H1 (cell line): ENCODE results near the gene CAMK2D. TPM values are rescaled to one million over a fixed set of nuclear protein-coding genes. Genes with fewer than 3 reads are reported as not detected.
A peak's percentile ranks its signal among the peaks of the same experiment; 100 is the strongest.

ENCODE experiments used
- CTCF ChIA-PET: fragments of 300-600 bp; sonication (Branson Sonifier 250); formaldehyde crosslinking; loops from one replicate; lab custom pipeline; 2021; ENCODE audit not compliant: partially characterized antibody; lab: Charles Lee
- POLR2A ChIA-PET: fragments of 300-600 bp; sonication (Branson Sonifier 250); formaldehyde crosslinking; loops from one replicate; lab custom pipeline; 2021; ENCODE audit warnings: inconsistent platforms; ENCODE audit not compliant: partially characterized antibody; lab: Charles Lee
- DNase-seq, 2 experiments: peaks; one replicate each; pipeline versions ENCODE4 v3.0.0 to v3.0.0-alpha.2; 2010 to 2022; ENCODE audit warnings: low spot score in 2 of 2, low read depth in 1 of 2, mixed read lengths in 1 of 2
- FAIRE-seq: peaks from 2 replicates; lab custom pipeline; 2011; peaks lifted over from hg19 to GRCh38; lab: Jason Lieb, UNC
- H2AFZ ChIP-seq: 2 replicates; pipeline ENCODE4 v1.8.1; 2012; ENCODE audit warnings: low read length, inconsistent platforms
- H2AK5ac ChIP-seq: 2 replicates; pipeline ENCODE4 v1.6.1; 2013; ENCODE audit warnings: low read depth, low read length
- H2BK120ac ChIP-seq: replicated peaks from 2 replicates; pipeline ENCODE3; 2013; ENCODE audit warnings: low read depth, low read length, inconsistent platforms
- H2BK12ac ChIP-seq: 2 replicates; pipeline ENCODE4 v1.6.1; 2013; ENCODE audit warnings: low read depth, low read length
- H2BK15ac ChIP-seq: 2 replicates; pipeline ENCODE4 v1.6.1; 2013; ENCODE audit warnings: low read length
- H2BK20ac ChIP-seq: 2 replicates; pipeline ENCODE4 v1.6.1; 2013; ENCODE audit warnings: low read length
- H2BK5ac ChIP-seq: 2 replicates; pipeline ENCODE4 v1.6.1; 2013; ENCODE audit warnings: low read depth, low read length
- H3K14ac ChIP-seq: 2 replicates; pipeline ENCODE4 v1.6.1; 2013; ENCODE audit warnings: inconsistent platforms; ENCODE audit not compliant: insufficient read length
- H3K18ac ChIP-seq: 2 replicates; pipeline ENCODE4 v1.6.1; 2013; ENCODE audit warnings: low read length; ENCODE audit errors: extremely low read depth
- H3K23ac ChIP-seq: 2 replicates; pipeline ENCODE4 v1.6.1; 2013; ENCODE audit warnings: inconsistent platforms; ENCODE audit not compliant: insufficient read length
- H3K23me2 ChIP-seq: 2 replicates; pipeline ENCODE4 v1.6.1; 2013; ENCODE audit warnings: low read depth, low read length
- H3K27ac ChIP-seq: 2 replicates; pipeline ENCODE4 v1.6.1; 2011; ENCODE audit warnings: low read depth, low read length, inconsistent platforms
- H3K27me3 ChIP-seq, 4 experiments: replicated peaks in 1 of 4; 1 replicate in 1 of 4; 2 replicates in 3 of 4; pipeline versions ENCODE4 v1.6.1 to v1.8.1; 2011 to 2013; ENCODE audit warnings: low read length in 3 of 4, mild to moderate bottlenecking in 3 of 4, inconsistent platforms in 2 of 4, mixed read lengths in 2 of 4, moderate library complexity in 1 of 4; ENCODE audit not compliant: control insufficient read depth in 3 of 4, insufficient read depth in 3 of 4; ENCODE audit errors: extremely low read depth in 1 of 4
- H3K36me3 ChIP-seq, 4 experiments: 2 replicates each; pipeline versions ENCODE4 v1.6.1 to v1.8.1; 2011 to 2013; ENCODE audit warnings: mild to moderate bottlenecking in 4 of 4, low read length in 3 of 4, moderate library complexity in 2 of 4, control low read depth in 1 of 4, inconsistent platforms in 1 of 4; ENCODE audit not compliant: insufficient read depth in 4 of 4, control insufficient read depth in 2 of 4
- H3K4ac ChIP-seq: replicated peaks from 2 replicates; pipeline ENCODE3; 2013; ENCODE audit warnings: low read length, low read depth, mixed read lengths, inconsistent platforms; ENCODE audit not compliant: insufficient read length
- H3K4me1 ChIP-seq, 4 experiments: replicated peaks in 1 of 4; 1 replicate in 1 of 4; 2 replicates in 3 of 4; pipeline versions ENCODE4 v1.6.1 to v1.8.1; 2011 to 2013; ENCODE audit warnings: low read length in 3 of 4, inconsistent platforms in 2 of 4, mixed read lengths in 1 of 4; ENCODE audit not compliant: insufficient read depth in 4 of 4, control insufficient read depth in 3 of 4
- H3K4me2 ChIP-seq, 2 experiments: 2 replicates each; pipeline versions ENCODE4 v1.6.1 to v1.8.1; 2011 to 2013; ENCODE audit warnings: low read depth in 2 of 2, low read length in 2 of 2, control low read depth in 1 of 2, inconsistent platforms in 1 of 2, mild to moderate bottlenecking in 1 of 2; ENCODE audit not compliant: insufficient read depth in 1 of 2
- H3K4me3 ChIP-seq, 4 experiments: fragments of 200-600, 300-600 bp in 1 of 4; sonication (generic), shearing (Covaris generic), sonication (Bioruptor Twin) in 1 of 4; 2 replicates each; pipeline versions ENCODE4 v1.5.1 to v1.8.1; 2011 to 2016; ENCODE audit warnings: low read length in 4 of 4, low read depth in 3 of 4, control low read depth in 2 of 4, inconsistent platforms in 2 of 4, mild to moderate bottlenecking in 2 of 4, mixed read lengths in 1 of 4, moderate library complexity in 1 of 4; ENCODE audit not compliant: insufficient read depth in 2 of 4; ENCODE audit errors: extremely low read depth in 1 of 4
- H3K56ac ChIP-seq: replicated peaks from 2 replicates; pipeline ENCODE3; 2013; ENCODE audit warnings: low read depth, mild to moderate bottlenecking, mixed read lengths, low read length, inconsistent platforms; ENCODE audit not compliant: insufficient read length
- H3K79me1 ChIP-seq: 2 replicates; pipeline ENCODE4 v1.6.1; 2013; ENCODE audit warnings: low read depth, low read length, control low read depth
- H3K79me2 ChIP-seq, 2 experiments: 2 replicates each; pipeline versions ENCODE4 v1.6.1 to v1.8.1; 2012 to 2013; ENCODE audit warnings: low read length in 2 of 2, mild to moderate bottlenecking in 2 of 2, inconsistent platforms in 1 of 2; ENCODE audit not compliant: insufficient read depth in 2 of 2, control insufficient read depth in 1 of 2
- H3K9ac ChIP-seq, 4 experiments: replicated peaks in 1 of 4; 1 replicate in 1 of 4; 2 replicates in 3 of 4; pipeline versions ENCODE4 v1.6.1 to v1.8.1; 2011 to 2013; ENCODE audit warnings: low read depth in 3 of 4, low read length in 3 of 4, control low read depth in 2 of 4, mild to moderate bottlenecking in 2 of 4, moderate library complexity in 2 of 4, inconsistent platforms in 1 of 4; ENCODE audit errors: extremely low read depth in 1 of 4
- H3K9me3 ChIP-seq, 2 experiments: 2 replicates each; pipeline versions ENCODE4 v1.6.1 to v1.8.1; 2012 to 2013; ENCODE audit warnings: mild to moderate bottlenecking in 2 of 2, moderate library complexity in 2 of 2, control low read depth in 1 of 2, inconsistent platforms in 1 of 2, low read depth in 1 of 2, low read length in 1 of 2, mixed read lengths in 1 of 2; ENCODE audit not compliant: insufficient read depth in 2 of 2
- H4K20me1 ChIP-seq, 2 experiments: replicated peaks in 1 of 2; 2 replicates each; pipeline versions ENCODE3 to v1.8.1; 2011 to 2013; ENCODE audit warnings: inconsistent platforms in 2 of 2, low read length in 2 of 2, mild to moderate bottlenecking in 1 of 2; ENCODE audit not compliant: insufficient read depth in 2 of 2, control insufficient read depth in 1 of 2
- H4K5ac ChIP-seq: 2 replicates; pipeline ENCODE4 v1.6.1; 2013; ENCODE audit warnings: low read length, low read depth, mixed read lengths, inconsistent platforms; ENCODE audit not compliant: insufficient read length
- H4K8ac ChIP-seq: 2 replicates; pipeline ENCODE4 v1.8.0; 2013; ENCODE audit warnings: mild to moderate bottlenecking, moderate library complexity, low read length, inconsistent platforms; ENCODE audit not compliant: insufficient read depth; ENCODE audit errors: extremely low read depth
- H4K91ac ChIP-seq: replicated peaks from 2 replicates; pipeline ENCODE3; 2013; ENCODE audit warnings: low read length, mixed read lengths, inconsistent platforms; ENCODE audit not compliant: insufficient read length
- CHD1 ChIP-seq: IDR thresholded peaks from 2 replicates; pipeline ENCODE4 v1.6.1; 2012; ENCODE audit warnings: low read depth, low read length, improper control_type of control experiment
- CTCF ChIP-seq, 3 experiments: IDR thresholded peaks; 1 replicate in 2 of 3; 2 replicates in 1 of 3; pipeline versions ENCODE4 v1.5.1 to v1.6.1; 2011; ENCODE audit warnings: low read length in 3 of 3, mild to moderate bottlenecking in 3 of 3, inconsistent platforms in 2 of 3, low read depth in 1 of 3, moderate library complexity in 1 of 3; ENCODE audit not compliant: insufficient read depth in 1 of 3; ENCODE audit errors: control extremely low read depth in 1 of 3
- KDM5A ChIP-seq: fragments of 200-600 bp; IDR thresholded peaks from 2 replicates; pipeline ENCODE4 v1.7.1; 2012; ENCODE audit warnings: mild to moderate bottlenecking, low read length, inconsistent platforms, mixed read lengths
- SIN3A ChIP-seq, 2 experiments: IDR thresholded peaks in 1 of 2; conservative IDR thresholded peaks in 1 of 2; 2 replicates each; pipeline ENCODE4 v1.6.1; 2011 to 2012; ENCODE audit warnings: low read length in 2 of 2, improper control_type of control experiment in 1 of 2, low read depth in 1 of 2, mild to moderate bottlenecking in 1 of 2
- SRF ChIP-seq: IDR thresholded peaks from 2 replicates; pipeline ENCODE4 v1.6.1; 2011; ENCODE audit warnings: mild to moderate bottlenecking, low read depth, low read length, moderate library complexity
- TAF7 ChIP-seq: optimal IDR thresholded peaks from 2 replicates; pipeline ENCODE3; 2011; ENCODE audit warnings: low read depth, mild to moderate bottlenecking, inconsistent platforms, low read length, moderate library complexity, borderline replicate concordance
- WGBS, 2 experiments: shearing (Covaris generic) in 1 of 2; methylation state at CpG; one replicate each; pipeline versions ENCODE4 v1.1.6 to v1.1.7; 2013 to 2015; ENCODE audit warnings: low lambda C conversion rate in 2 of 2, mixed read lengths in 2 of 2, inconsistent platforms in 1 of 2, low coverage in 1 of 2, missing lambda C conversion rate in 1 of 2; ENCODE audit not compliant: insufficient replicate concordance in 2 of 2, insufficient coverage in 1 of 2, insufficient read length in 1 of 2; ENCODE audit errors: extremely low coverage in 1 of 2, missing lambda C conversion rate in 1 of 2; 5-methylcytosine and 5-hydroxymethylcytosine counted together
- long read RNA-seq, 2 experiments: library from RNA in 1 of 2; library from capped mRNA in 1 of 2; stranded (forward); transcript quantifications; one replicate each; pipeline ENCODE4 v2.0.0, GENCODE V29; 2021; ENCODE audit warnings: inconsistent platforms in 1 of 2
- polyA minus RNA-seq, 3 experiments: library from RNA; depleted of rRNA, polyadenylated mRNA; stranded (reverse); fragments of >200 nt; gene quantifications; 1 replicate in 2 of 3; 2 replicates in 1 of 3; pipeline ENCODE4 v1.2.3, GENCODE V29; 2011
- polyA plus RNA-seq, 7 experiments: library from polyadenylated mRNA; depleted of rRNA in 3 of 7; stranded (reverse) in 5 of 7; unstranded in 2 of 7; fragments of >200 nt in 5 of 7; fragments of 200-250 nt in 2 of 7; gene quantifications; 1 replicate in 5 of 7; 2 replicates in 1 of 7; 4 replicates in 1 of 7; pipeline versions ENCODE4 v1.2.1 to v1.2.3, GENCODE V29; 2011 to 2013; ENCODE audit warnings: missing spikeins in 2 of 7, mixed read lengths in 2 of 7
- total RNA-seq: library from RNA; stranded (reverse); fragmentation: NEBNext Ultra II Directional; extraction: Animal tissue kit (Norgen Biotek cat#: 25700); gene quantifications from 2 replicates; pipeline ENCODE4 v1.2.1, GENCODE V29; 2021

Gene CAMK2D
- 7.0 and 9.2 TPM in 2 replicates for total RNA-seq
- 2.4 and 3.2 TPM in 2 replicates for polyA plus RNA-seq (2011; rRNA removed)
- polyA plus RNA-seq (2011; cell fraction: cytosol; rRNA removed): 3.2 TPM
- 4.1 TPM for polyA plus RNA-seq (2011; cell fraction: nucleus; rRNA removed)
- polyA plus RNA-seq (2012, experiment 1 of 2): 3.5 to 5.6 TPM (median 4.6 TPM) in 4 replicates
- polyA plus RNA-seq (2012, experiment 2 of 2): 0.56 TPM
- polyA plus RNA-seq (2013, experiment 1 of 2): 4.2 TPM
- 4.0 TPM for polyA plus RNA-seq (2013, experiment 2 of 2)
- 8.3 and 12.8 TPM in 2 replicates for polyA minus RNA-seq (2011; rRNA and poly(A)+ RNA removed)
- polyA minus RNA-seq (2011; cell fraction: cytosol; rRNA and poly(A)+ RNA removed): 9.1 TPM
- polyA minus RNA-seq (2011; cell fraction: nucleus; rRNA and poly(A)+ RNA removed): 13.1 TPM
- long read RNA-seq, experiment 1, full-length matches to known transcripts: 1 of 4 reads
- long read RNA-seq, experiment 1, partial matches to known transcripts: 0 of 4 reads
- long read RNA-seq, experiment 1, other reads (novel, unspliced or antisense): 3 of 4 reads
- long read RNA-seq, experiment 2, partial matches to known transcripts: 0 of 1 reads
- long read RNA-seq, experiment 2, other reads (novel, unspliced or antisense): 1 of 1 reads

DNA sequence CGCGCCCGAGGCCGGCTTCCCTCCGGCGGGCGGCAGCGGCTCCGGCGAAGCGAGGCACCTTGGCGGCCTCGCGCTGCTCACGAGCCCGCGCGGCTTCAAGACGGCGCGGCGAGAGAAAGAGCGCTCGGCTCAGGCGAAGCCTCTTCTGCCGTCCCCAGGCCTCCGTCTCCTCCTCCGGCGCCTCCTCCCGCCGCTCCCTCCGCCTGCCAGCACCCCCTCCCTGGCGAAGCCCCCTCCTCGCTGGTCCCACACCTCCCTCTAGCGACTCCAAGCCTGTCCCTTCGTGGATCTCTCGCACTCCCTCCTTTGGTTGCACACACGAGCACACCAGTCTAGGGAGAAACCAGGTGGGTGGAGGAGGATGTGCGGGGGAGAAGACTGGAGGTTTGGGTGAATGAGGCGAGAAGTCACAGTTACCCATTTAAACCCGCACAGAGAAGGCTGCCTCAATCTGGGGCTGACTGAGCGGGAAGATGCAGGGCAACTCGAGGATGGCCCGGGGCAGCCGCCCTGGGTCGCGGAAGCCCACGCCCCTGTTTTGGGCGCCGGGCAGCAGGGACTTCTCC, at the start of gene CAMK2D:
Gene CAMK2D (minus strand): TSS at position 119 of the 566 bp plus-strand sequence. CDS start 670 bp downstream, outside the sequence.
- Histone ChIP-seq H4K8ac (peak within 1 kb of the TSS; percentile 90), H2BK120ac (no peak within 1 kb of the TSS), H3K9ac (peak within 1 kb of the TSS; percentile 74 to 77 (median 75)), H2BK5ac (peak within 1 kb of the TSS; percentile 82), H3K4me3 (peak within 1 kb of the TSS; percentile 39 to 84 (median 80)), H4K5ac (peak within 1 kb of the TSS; percentile 64), H2AK5ac (no peak within 1 kb of the TSS), H2BK12ac (peak within 1 kb of the TSS; percentile 86), H3K4me2 (peak within 1 kb of the TSS; percentile 98 to 99), H4K20me1 (no peaks in the 10 kb centered on the region), H3K36me3 (no peaks in the 10 kb centered on the region), H3K79me2 (no peaks in the 10 kb centered on the region), H3K23me2 (peaks cover 18% of the 10 kb centered on the region), H4K91ac (peak within 1 kb of the TSS; percentile 49), H3K18ac (peak within 1 kb of the TSS; percentile 71), H2BK15ac (peak within 1 kb of the TSS; percentile 36; the same call in 1 of the 2 replicates), H3K14ac (no peak within 1 kb of the TSS), H3K56ac (peak within 1 kb of the TSS; percentile 83), H3K27ac (peak within 1 kb of the TSS; percentile 66; the same call in 1 of the 2 replicates), H3K4ac (peak within 1 kb of the TSS; percentile 85), H3K27me3 (peaks cover 0 to 8% (median 6%) of the 10 kb centered on the region in 4 experiments; a peak in 6 of 7 replicates), H2BK20ac (no peak within 1 kb of the TSS), H3K23ac (no peak within 1 kb of the TSS), H2AFZ (peak within 1 kb of the TSS; percentile 82), H3K9me3 (no peaks in the 10 kb centered on the region), H3K4me1 (no peaks in the 10 kb centered on the region; a peak in 3 of 7 replicates), H3K79me1 (no peaks in the 10 kb centered on the region)
- 3% methylated on average over 15 of the region's 50 CpGs; no CpG with 5 or more reads in 1 of the 2 experiments for WGBS, 2 experiments
- ChIA-PET CTCF (interaction anchor here (1.4 kb wide), 1 partner anchor 22 kb away, joined by 3 read pairs; no protein-coding TSS in a partner anchor), POLR2A (interaction anchor here (1.4 kb wide), 1 partner anchor 12 kb away, joined by 3 read pairs; no protein-coding TSS in a partner anchor)
- FAIRE-seq (no peak), DNase-seq (peak in 1 of 2 experiments; percentile 81)
- no peak for TF ChIP-seq TAF7
- TF ChIP-seq KDM5A: no peak
- 0 out of 2 replicates have a peak, but pooled peaks have one; percentile 15 for TF ChIP-seq CHD1
- no peak for TF ChIP-seq SRF
- peak; percentile 42 to 55 (median 53) for TF ChIP-seq CTCF (IDR thresholded peaks at IDR 0.05; ENCODE audit: control extremely low read depth in 1 of 3, insufficient read depth in 1 of 3, low read depth in 1 of 3, low read length in 3 of 3)
- peak in 1 of 2 experiments; percentile 23; a peak in 1 of 4 replicates for TF ChIP-seq SIN3A (conservative IDR thresholded peaks at IDR 0.05 in 1 of 2, IDR thresholded peaks at IDR 0.05 in 1 of 2; ENCODE audit: low read depth in 1 of 2, low read length in 2 of 2)
